K562 (cell line): ENCODE results near the gene CSNK1A1. TPM values are rescaled to one million over a fixed set of nuclear protein-coding genes. Genes with fewer than 3 reads are reported as not detected.

Source experiments
- CREM ChIP-seq: IDR thresholded peaks from 2 replicates; pipeline ENCODE4 v1.6.1; 2014; ENCODE audit warnings: antibody characterized with exemption, low read depth
- DMBX1 ChIP-seq: fragments of 250-450 bp; sonication (Bioruptor Pico); IDR thresholded peaks from 2 replicates; pipeline ENCODE4 v1.8.0; 2022; ENCODE audit warnings: inconsistent platforms, mild to moderate bottlenecking, moderate library complexity, borderline replicate concordance
- ELF1 ChIP-seq: fragments of 200-800 bp; sonication (Bioruptor generic); IDR thresholded peaks from 2 replicates; pipeline ENCODE4 v1.6.1; 2016; ENCODE audit warnings: missing genetic modification characterization, missing compliant biosample characterization
- ESRRB ChIP-seq: fragments of 250-450 bp; sonication (Bioruptor Pico); IDR thresholded peaks from 2 replicates; pipeline ENCODE4 v1.5.0; 2020; ENCODE audit warnings: mild to moderate bottlenecking, moderate library complexity, borderline replicate concordance
- FOXJ2 ChIP-seq: fragments of 200-800 bp; sonication (Bioruptor generic); IDR thresholded peaks from 2 replicates; pipeline ENCODE4 v1.6.1; 2016; ENCODE audit warnings: missing genetic modification characterization, missing compliant biosample characterization
- HINFP ChIP-seq: fragments of 450-650 bp; conservative IDR thresholded peaks from 2 replicates; pipeline ENCODE4 v1.6.1; 2016; ENCODE audit warnings: missing genetic modification characterization, low read depth, mild to moderate bottlenecking, control low read depth, missing compliant biosample characterization
- KLF16 ChIP-seq: IDR thresholded peaks from 2 replicates; pipeline ENCODE4 v1.6.1; 2016; ENCODE audit warnings: antibody characterized with exemption
- MAX ChIP-seq: sonication (generic); formaldehyde crosslinking; IDR thresholded peaks from 2 replicates; pipeline ENCODE4 v1.9.0; 2022; ENCODE audit warnings: mild to moderate bottlenecking, missing genetic modification reagents
- MYC ChIP-seq, 2 experiments: fragments of 250-450 bp in 1 of 2; sonication (Bioruptor Pico) in 1 of 2; IDR thresholded peaks; 2 replicates each; pipeline versions ENCODE4 v1.5.1 to v1.6.1; 2012 to 2021; ENCODE audit warnings: low read depth in 2 of 2, borderline replicate concordance in 1 of 2, improper control_type of control experiment in 1 of 2, low read length in 1 of 2, mild to moderate bottlenecking in 1 of 2, moderate library complexity in 1 of 2
- PCBP2 ChIP-seq: fragments of 200-400 bp; formaldehyde crosslinking; IDR thresholded peaks from 2 replicates; pipeline ENCODE4 v1.6.1; 2018; ENCODE audit warnings: low read length, low read depth, mild to moderate bottlenecking, moderate library complexity; ENCODE audit not compliant: poor library complexity, severe bottlenecking
- PHB ChIP-seq: fragments of 250-450 bp; sonication (Bioruptor Pico); IDR thresholded peaks from 2 replicates; pipeline ENCODE4 v1.5.0; 2021
- RBM14 ChIP-seq: fragments of 200-400 bp; formaldehyde crosslinking; IDR thresholded peaks from 2 replicates; pipeline ENCODE4 v1.6.1; 2018; ENCODE audit warnings: low read depth, mild to moderate bottlenecking, low read length, moderate library complexity, borderline replicate concordance; ENCODE audit not compliant: insufficient read depth
- SMC3 ChIP-seq: conservative IDR thresholded peaks from 2 replicates; pipeline ENCODE4 v1.6.1; 2011; ENCODE audit warnings: low read depth, low read length, improper control_type of control experiment; ENCODE audit not compliant: insufficient read depth
- TAF1 ChIP-seq: IDR thresholded peaks from 2 replicates; pipeline ENCODE4 v1.6.1; 2011; ENCODE audit warnings: mild to moderate bottlenecking, low read length, moderate library complexity; ENCODE audit not compliant: insufficient read depth, control insufficient read depth, severe bottlenecking; ENCODE audit errors: extremely low read depth
- TAF9B ChIP-seq: fragments of 450-650 bp; IDR thresholded peaks from 2 replicates; pipeline ENCODE4 v1.6.1; 2018; ENCODE audit warnings: mild to moderate bottlenecking; ENCODE audit not compliant: partially characterized antibody
- TCF15 ChIP-seq: fragments of 250-450 bp; sonication (Bioruptor Pico); IDR thresholded peaks from 2 replicates; pipeline ENCODE4 v1.8.0; 2022; ENCODE audit warnings: moderate library complexity, mild to moderate bottlenecking, inconsistent platforms
- TEAD1 ChIP-seq, 2 experiments: fragments of 450-650 bp in 1 of 2; sonication (generic) in 1 of 2; formaldehyde crosslinking; IDR thresholded peaks; 2 replicates each; pipeline versions ENCODE4 v1.4.0 to v1.8.0; 2020 to 2022; ENCODE audit warnings: mild to moderate bottlenecking in 2 of 2, missing genetic modification reagents in 1 of 2
- XRCC5 ChIP-seq: fragments of 200-400 bp; formaldehyde crosslinking; IDR thresholded peaks from 2 replicates; pipeline ENCODE4 v1.6.1; 2017; ENCODE audit warnings: low read depth, mild to moderate bottlenecking, low read length
- ZC3H11A ChIP-seq: IDR thresholded peaks from 2 replicates; pipeline ENCODE4 v1.6.1; 2012; ENCODE audit warnings: low read depth, low read length, improper control_type of control experiment
- ZNF3 ChIP-seq: fragments of 250-450 bp; sonication (Bioruptor Pico); IDR thresholded peaks from 2 replicates; pipeline ENCODE4 v1.5.0; 2021; ENCODE audit warnings: mild to moderate bottlenecking, moderate library complexity
- ZNF347 ChIP-seq: fragments of 450-650 bp; formaldehyde crosslinking; IDR thresholded peaks from 2 replicates; pipeline ENCODE4 v1.4.0; 2020; ENCODE audit warnings: low read depth, mild to moderate bottlenecking, moderate library complexity
- ZNF431 ChIP-seq: sonication (generic); formaldehyde crosslinking; IDR thresholded peaks from 2 replicates; pipeline ENCODE4 v1.8.0; 2022; ENCODE audit warnings: mild to moderate bottlenecking, missing genetic modification reagents
- ZNF780A ChIP-seq: fragments of 250-450 bp; sonication (Bioruptor Pico); IDR thresholded peaks from 2 replicates; pipeline ENCODE4 v1.5.0; 2021; ENCODE audit warnings: mild to moderate bottlenecking
- polyA plus RNA-seq, 8 experiments: library from polyadenylated mRNA; depleted of rRNA in 4 of 8; stranded (reverse) in 5 of 8; unstranded in 3 of 8; fragments of >200 nt; fragmentation: Nextera tagmentation in 2 of 8; fragmentation: Illumina TruSeq in 1 of 8; extraction: Ambion mirVana in 2 of 8; extraction: Trizol in 1 of 8; gene quantifications; 2 replicates each; pipeline versions ENCODE4 v1.2.1 to v1.2.3, GENCODE V29; 2011 to 2014; ENCODE audit warnings: inconsistent platforms in 1 of 8, missing spikeins in 1 of 8
- total RNA-seq, 7 experiments: library from RNA; depleted of rRNA in 6 of 7; stranded (reverse); fragments of >200 nt in 6 of 7; fragmentation: Illumina TruSeq in 2 of 7; extraction: Trizol in 2 of 7; gene quantifications; 2 replicates each; pipeline versions ENCODE4 v1.2.1 to v1.2.3, GENCODE V29; 2011 to 2021; ENCODE audit warnings: low replicate concordance in 1 of 7
- TF ChIP-seq, protein P1 (sequence below), 2 experiments: IDR thresholded peaks; 2 replicates each; pipeline ENCODE4 v1.6.1; 2011; ENCODE audit warnings: borderline replicate concordance in 1 of 2, control low read depth in 1 of 2, low read depth in 1 of 2, low read length in 1 of 2, mild to moderate bottlenecking in 1 of 2, mixed read lengths in 1 of 2, moderate library complexity in 1 of 2; ENCODE audit not compliant: insufficient read depth in 1 of 2, insufficient read length in 1 of 2, poor library complexity in 1 of 2, severe bottlenecking in 1 of 2; ENCODE audit errors: extremely low read depth in 1 of 2

Gene CSNK1A1
- total and polyA plus RNA-seq, 9 of the 15 experiments (the other 6 are each of a cell fraction or from before 2014, with no cell fraction given) = 49.1 to 196 (median 154) TPM

- TF ChIP-seq TCF15 (CRISPR knock-in tag) (no peak), ELF1 (no peak), HINFP (tag) (no peak), ESRRB (no peak), ZC3H11A (no peak), CREM (peak; percentile 62), MAX (CRISPR knock-in tag) (peak; percentile 52), XRCC5 (no peak; the same call in 1 of the 2 replicates), TAF9B (peak; percentile 46), KLF16 (no peak), ZNF347 (CRISPR knock-in tag) (no peak), TEAD1 (CRISPR knock-in tag; IDR thresholded peaks at IDR 0.05) (no peak), PCBP2 (no peak), ZNF431 (no peak), PHB (CRISPR knock-in tag) (no peak), FOXJ2 (tag) (peak; percentile 76; the same call in 1 of the 2 replicates), ZNF3 (CRISPR knock-in tag) (no peak), DMBX1 (no peak; the same call in 1 of the 2 replicates), TAF1 (peak; percentile 22), SMC3 (no peak), RBM14 (no peak), ZNF780A (no peak), MYC (IDR thresholded peaks at IDR 0.05; ENCODE audit: low read depth, low read length) (peak; percentile 54), MYC (CRISPR knock-in tag; IDR thresholded peaks at IDR 0.05; ENCODE audit: borderline replicate concordance, low read depth) (no peak)
- TF ChIP-seq, protein P1, sequence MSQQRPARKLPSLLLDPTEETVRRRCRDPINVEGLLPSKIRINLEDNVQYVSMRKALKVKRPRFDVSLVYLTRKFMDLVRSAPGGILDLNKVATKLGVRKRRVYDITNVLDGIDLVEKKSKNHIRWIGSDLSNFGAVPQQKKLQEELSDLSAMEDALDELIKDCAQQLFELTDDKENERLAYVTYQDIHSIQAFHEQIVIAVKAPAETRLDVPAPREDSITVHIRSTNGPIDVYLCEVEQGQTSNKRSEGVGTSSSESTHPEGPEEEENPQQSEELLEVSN (IDR thresholded peaks at IDR 0.05; ENCODE audit: borderline replicate concordance in 1 of 2, extremely low read depth in 1 of 2, insufficient read depth in 1 of 2, insufficient read length in 1 of 2, low read depth in 1 of 2, low read length in 1 of 2, poor library complexity in 1 of 2, severe bottlenecking in 1 of 2) = peak in 1 of 2 experiments; percentile 13
Measured at GRCh38 chr5:149445739-149446369, 105.4 kb downstream of the CSNK1A1 start (continued).
